ENCODE measurements around the gene DYNLT2. TPM values are rescaled to one million over a fixed set of nuclear protein-coding genes. Genes with fewer than 3 reads are reported as not detected.

Gene DYNLT2
- total RNA-seq, 1 experiment from 2014 or later = 1.3 TPM

- CTCF ChIA-PET = interaction anchor here (0.5 to 1.8 kb wide), 2 partner anchors 14 to 632 kb away, joined by 3 to 4 read pairs; no protein-coding TSS in a partner anchor
- intact Hi-C loops (cut with micrococcal nuclease) = loop anchor here (10.0 kb wide), 1 partner anchor 899 kb away; no protein-coding TSS in a partner anchor
- BruUV-seq (replicated peaks) = no TSS peak
Measured at GRCh38 chr6:169793408-169793807, 42.0 kb upstream of the DYNLT2 start.

GRCh38 chr6:169792306-169793015 is 41.1 kb upstream of the DYNLT2 start:
- Mint-ChIP-seq H3K4me1 (ENCODE audit: insufficient read depth, unreplicated experiment) (peaks cover 5% of the 10 kb centered on the region), H3K27me3 (ENCODE audit: insufficient read depth, unreplicated experiment) (peaks cover 37% of the 10 kb centered on the region), H3K36me3 (ENCODE audit: insufficient read depth, unreplicated experiment) (peaks cover 5% of the 10 kb centered on the region), H3K4me3 (ENCODE audit: unreplicated experiment) (no peak overlapping the region), H3K27ac (ENCODE audit: low read depth, unreplicated experiment) (no peak overlapping the region), H3K9me3 (ENCODE audit: unreplicated experiment) (no peaks in the 10 kb centered on the region)
- DNase-seq (ENCODE audit: unreplicated experiment) = no peak
- CTCF ChIA-PET = interaction anchor here (1.0 to 1.8 kb wide), 3 partner anchors 14 to 738 kb away, joined by 3 to 4 read pairs (median 3); no protein-coding TSS in a partner anchor
- intact Hi-C loops (cut with micrococcal nuclease) = loop anchor here (10.0 kb wide), 1 partner anchor 898 kb away; no protein-coding TSS in a partner anchor
- no TSS peak for BruUV-seq (replicated peaks)
- no peak for TF ChIP-seq CTCF (IDR thresholded peaks at IDR 0.05; ENCODE audit: unreplicated experiment)
- POLR2A ChIA-PET = no interaction called here

More at GRCh38 chr6:169793408-169793807, 42.0 kb upstream of the DYNLT2 start:
- H3K9me3 Mint-ChIP-seq (ENCODE audit: unreplicated experiment) = no peaks in the 10 kb centered on the region
- H3K4me3 Mint-ChIP-seq (ENCODE audit: unreplicated experiment) = no peak overlapping the region
- H3K27ac Mint-ChIP-seq (ENCODE audit: low read depth, unreplicated experiment) = no peak overlapping the region
- no peaks in the 10 kb centered on the region for H3K36me3 Mint-ChIP-seq (ENCODE audit: insufficient read depth, unreplicated experiment)
- DNase-seq (ENCODE audit: unreplicated experiment) = no peak
- H3K4me1 Mint-ChIP-seq (ENCODE audit: insufficient read depth, unreplicated experiment) = peaks cover 5% of the 10 kb centered on the region
- peaks cover 40% of the 10 kb centered on the region for H3K27me3 Mint-ChIP-seq (ENCODE audit: insufficient read depth, unreplicated experiment)
- no peak for TF ChIP-seq CTCF (IDR thresholded peaks at IDR 0.05; ENCODE audit: unreplicated experiment)
- POLR2A ChIA-PET = no interaction called here

GRCh38 chr6:169791721-169792131 is 40.4 kb upstream of the DYNLT2 start:
- Mint-ChIP-seq H3K27ac (ENCODE audit: low read depth, unreplicated experiment) (no peak overlapping the region), H3K36me3 (ENCODE audit: insufficient read depth, unreplicated experiment) (peaks cover 5% of the 10 kb centered on the region), H3K4me3 (ENCODE audit: unreplicated experiment) (no peak overlapping the region), H3K9me3 (ENCODE audit: unreplicated experiment) (no peaks in the 10 kb centered on the region), H3K4me1 (ENCODE audit: insufficient read depth, unreplicated experiment) (peaks cover 5% of the 10 kb centered on the region), H3K27me3 (ENCODE audit: insufficient read depth, unreplicated experiment) (peaks cover 29% of the 10 kb centered on the region)
- no peak for DNase-seq (ENCODE audit: unreplicated experiment)
- BruUV-seq (replicated peaks) = no TSS peak
- no peak for TF ChIP-seq CTCF (IDR thresholded peaks at IDR 0.05; ENCODE audit: unreplicated experiment)
- CTCF ChIA-PET = interaction anchor here (1.0 to 4.6 kb wide), 6 partner anchors 9 to 739 kb away, joined by 3 to 31 read pairs (median 4); no protein-coding TSS in a partner anchor
- POLR2A ChIA-PET = no interaction called here
- intact Hi-C loops (cut with micrococcal nuclease) = loop anchor here (2.0 to 10.0 kb wide), 2 partner anchors 39 to 897 kb away; no protein-coding TSS in a partner anchor
